ENCODE measurements around the gene ZMYND8. TPM values are rescaled to one million over a fixed set of nuclear protein-coding genes. Genes with fewer than 3 reads are reported as not detected.
"Not testable (repeated sequence)": the region's sequence is repeated elsewhere in the genome, so short reads cannot be mapped to it uniquely, and the experiment has no call there.

The ZMYND8 gene
- total RNA-seq, 1 experiment from 2014 or later: 11.6 TPM

GRCh38 chr20:47289096-47289495 lies 67.4 kb downstream of the ZMYND8 start:
- BruUV-seq (replicated peaks): no TSS peak
- no peak overlapping the region for H3K9ac ChIP-seq (ENCODE audit: low read length)
- H3K4me2 ChIP-seq (ENCODE audit: low read length): no peak overlapping the region
- intact Hi-C loops (cut with micrococcal nuclease): no loop called here
- no peak for ATAC-seq
- H3K9me2 ChIP-seq (replicated peaks; ENCODE audit: low read length): no peaks in the 10 kb centered on the region
- no peaks in the 10 kb centered on the region for H3K27me3 ChIP-seq (ENCODE audit: low read length)
- H3K9me3 ChIP-seq (ENCODE audit: low read length): no peaks in the 10 kb centered on the region
- TF ChIP-seq CTCF (conservative IDR thresholded peaks at IDR 0.05; ENCODE audit: low read depth, low read length) (no peak), EZH2phosphoT487 (IDR thresholded peaks at IDR 0.05; ENCODE audit: borderline replicate concordance, low read length) (no peak)
- DNase-seq: no peak
- no peak overlapping the region for H3K4me3 ChIP-seq (ENCODE audit: low read length)
- H3K79me2 ChIP-seq (ENCODE audit: low read length): no peaks in the 10 kb centered on the region
- no peaks in the 10 kb centered on the region for H3K4me1 ChIP-seq (ENCODE audit: insufficient read depth, low read length)
- H4K20me1 ChIP-seq (ENCODE audit: low read length): no peaks in the 10 kb centered on the region
- POLR2A ChIA-PET (ENCODE audit: unreplicated experiment): no interaction called here
- H2AFZ ChIP-seq (ENCODE audit: low read length): no peak overlapping the region
- no peak overlapping the region for H3K27ac ChIP-seq (ENCODE audit: low read length)
- peaks cover 25% of the 10 kb centered on the region; the same call in 1 of the 2 replicates for H3K36me3 ChIP-seq (ENCODE audit: low read depth, low read length)
- CTCF ChIA-PET: no interaction called here
- peaks cover 6% of the 10 kb centered on the region for H3F3A ChIP-seq (ENCODE audit: low read length, unreplicated experiment)

GRCh38 chr20:47288530-47288929 lies 68.0 kb downstream of the ZMYND8 start:
- H3K4me2 ChIP-seq (ENCODE audit: low read length); H3K4me3 ChIP-seq (ENCODE audit: low read length); H4K20me1 ChIP-seq (ENCODE audit: low read length); POLR2A ChIA-PET (ENCODE audit: unreplicated experiment); H2AFZ ChIP-seq (ENCODE audit: low read length); H3K9me3 ChIP-seq (ENCODE audit: low read length); H3K27ac ChIP-seq (ENCODE audit: low read length); BruUV-seq (replicated peaks); H3K9me2 ChIP-seq (replicated peaks; ENCODE audit: low read length); H3K9ac ChIP-seq (ENCODE audit: low read length); intact Hi-C loops (cut with micrococcal nuclease); H3K4me1 ChIP-seq (ENCODE audit: insufficient read depth, low read length); ATAC-seq; DNase-seq; H3F3A ChIP-seq (ENCODE audit: low read length, unreplicated experiment); CTCF ChIA-PET; H3K27me3 ChIP-seq (ENCODE audit: low read length); H3K79me2 ChIP-seq (ENCODE audit: low read length): not testable (repeated sequence)
- H3K36me3 ChIP-seq (ENCODE audit: low read depth, low read length): peaks cover 25% of the 10 kb centered on the region; the same call in 1 of the 2 replicates

GRCh38 chr20:47287609-47288144 lies 68.8 kb downstream of the ZMYND8 start:
- H3K27me3 ChIP-seq (ENCODE audit: low read length): no peaks in the 10 kb centered on the region
- no peaks in the 10 kb centered on the region for H4K20me1 ChIP-seq (ENCODE audit: low read length)
- H3K27ac ChIP-seq (ENCODE audit: low read length): no peak overlapping the region
- H2AFZ ChIP-seq (ENCODE audit: low read length): no peak overlapping the region
- H3K4me2 ChIP-seq (ENCODE audit: low read length): no peak overlapping the region
- no peak overlapping the region for H3K9ac ChIP-seq (ENCODE audit: low read length)
- intact Hi-C loops (cut with micrococcal nuclease): no loop called here
- no peak for DNase-seq
- CTCF ChIA-PET: no interaction called here
- H3K4me3 ChIP-seq (ENCODE audit: low read length): no peak overlapping the region
- peaks cover 6% of the 10 kb centered on the region for H3F3A ChIP-seq (ENCODE audit: low read length, unreplicated experiment)
- ATAC-seq: no peak
- H3K79me2 ChIP-seq (ENCODE audit: low read length): no peaks in the 10 kb centered on the region
- no peaks in the 10 kb centered on the region for H3K9me2 ChIP-seq (replicated peaks; ENCODE audit: low read length)
- no TSS peak for BruUV-seq (replicated peaks)
- H3K9me3 ChIP-seq (ENCODE audit: low read length): no peaks in the 10 kb centered on the region
- H3K4me1 ChIP-seq (ENCODE audit: insufficient read depth, low read length): no peaks in the 10 kb centered on the region
- H3K36me3 ChIP-seq (ENCODE audit: low read depth, low read length): peaks cover 28% of the 10 kb centered on the region; the same call in 1 of the 2 replicates
- TF ChIP-seq EZH2phosphoT487 (IDR thresholded peaks at IDR 0.05; ENCODE audit: borderline replicate concordance, low read length): no peak
- POLR2A ChIA-PET (ENCODE audit: unreplicated experiment): no interaction called here

- H3K9ac ChIP-seq (ENCODE audit: low read length): no peak overlapping the region
- no peaks in the 10 kb centered on the region for H3K9me3 ChIP-seq (ENCODE audit: low read length)
- H2AFZ ChIP-seq (ENCODE audit: low read length): no peak overlapping the region
- no peaks in the 10 kb centered on the region for H3K4me1 ChIP-seq (ENCODE audit: insufficient read depth, low read length)
- no peak for TF ChIP-seq EZH2 (IDR thresholded peaks at IDR 0.05; ENCODE audit: low read length, unreplicated experiment)
- TF ChIP-seq CTCF (conservative IDR thresholded peaks at IDR 0.05; ENCODE audit: low read depth, low read length): no peak
- no peak for TF ChIP-seq EZH2phosphoT487 (IDR thresholded peaks at IDR 0.05; ENCODE audit: borderline replicate concordance, low read length)
- H3K79me2 ChIP-seq (ENCODE audit: low read length): no peaks in the 10 kb centered on the region
- no peaks in the 10 kb centered on the region for H4K20me1 ChIP-seq (ENCODE audit: low read length)
- no peaks in the 10 kb centered on the region for H3K9me2 ChIP-seq (replicated peaks; ENCODE audit: low read length)
- POLR2A ChIA-PET (ENCODE audit: unreplicated experiment): no interaction called here
- H3K27ac ChIP-seq (ENCODE audit: low read length): no peak overlapping the region
- ATAC-seq (no peak), DNase-seq (no peak)
- BruUV-seq (replicated peaks): no TSS peak
- CTCF ChIA-PET: no interaction called here
- H3F3A ChIP-seq (ENCODE audit: low read length, unreplicated experiment): no peaks in the 10 kb centered on the region
- intact Hi-C loops (cut with micrococcal nuclease): no loop called here
- no peak overlapping the region for H3K4me2 ChIP-seq (ENCODE audit: low read length)
- peaks cover 28% of the 10 kb centered on the region for H3K36me3 ChIP-seq (ENCODE audit: low read depth, low read length)
- no peak overlapping the region for H3K4me3 ChIP-seq (ENCODE audit: low read length)
- no peaks in the 10 kb centered on the region for H3K27me3 ChIP-seq (ENCODE audit: low read length)
Measured at GRCh38 chr20:47286681-47287080, 69.8 kb downstream of the ZMYND8 start.
